WI38 (cell line): ENCODE data around the gene GPR55.

ENCODE experiments used
- H3K4me3 ChIP-seq: 2 replicates; pipeline ENCODE4 v1.5.1; 2011; ENCODE audit warnings: low read depth, mild to moderate bottlenecking, control low read depth, low read length
- TF ChIP-seq, protein P1 (sequence below): IDR thresholded peaks from 2 replicates; pipeline ENCODE4 v1.5.1; 2012; ENCODE audit warnings: low read depth, mild to moderate bottlenecking, control low read depth, low read length

Gene GPR55

DNA sequence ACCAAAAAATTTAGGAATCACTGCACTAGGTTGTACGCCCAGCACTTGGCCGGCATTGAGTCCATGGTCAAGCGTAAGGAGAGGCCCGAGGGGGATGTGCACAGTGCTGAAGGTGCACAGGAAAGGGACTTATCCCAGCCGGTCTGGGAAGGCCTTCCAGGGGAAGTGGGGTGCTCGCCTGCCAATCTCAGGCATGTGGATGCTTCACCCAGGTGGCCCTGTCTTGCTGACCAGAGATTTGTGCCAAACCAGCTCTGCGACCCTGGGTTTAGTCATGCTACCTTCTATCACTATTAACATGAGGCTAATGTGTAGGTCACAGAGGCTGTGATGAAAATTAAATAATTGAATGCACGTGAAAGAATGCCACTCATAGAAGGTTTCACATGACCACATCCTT is 62.0 kb downstream of the GPR55 start:
- H3K4me3 ChIP-seq: no peak overlapping the region
- TF ChIP-seq, protein P1, sequence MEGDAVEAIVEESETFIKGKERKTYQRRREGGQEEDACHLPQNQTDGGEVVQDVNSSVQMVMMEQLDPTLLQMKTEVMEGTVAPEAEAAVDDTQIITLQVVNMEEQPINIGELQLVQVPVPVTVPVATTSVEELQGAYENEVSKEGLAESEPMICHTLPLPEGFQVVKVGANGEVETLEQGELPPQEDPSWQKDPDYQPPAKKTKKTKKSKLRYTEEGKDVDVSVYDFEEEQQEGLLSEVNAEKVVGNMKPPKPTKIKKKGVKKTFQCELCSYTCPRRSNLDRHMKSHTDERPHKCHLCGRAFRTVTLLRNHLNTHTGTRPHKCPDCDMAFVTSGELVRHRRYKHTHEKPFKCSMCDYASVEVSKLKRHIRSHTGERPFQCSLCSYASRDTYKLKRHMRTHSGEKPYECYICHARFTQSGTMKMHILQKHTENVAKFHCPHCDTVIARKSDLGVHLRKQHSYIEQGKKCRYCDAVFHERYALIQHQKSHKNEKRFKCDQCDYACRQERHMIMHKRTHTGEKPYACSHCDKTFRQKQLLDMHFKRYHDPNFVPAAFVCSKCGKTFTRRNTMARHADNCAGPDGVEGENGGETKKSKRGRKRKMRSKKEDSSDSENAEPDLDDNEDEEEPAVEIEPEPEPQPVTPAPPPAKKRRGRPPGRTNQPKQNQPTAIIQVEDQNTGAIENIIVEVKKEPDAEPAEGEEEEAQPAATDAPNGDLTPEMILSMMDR: no peak

DNA sequence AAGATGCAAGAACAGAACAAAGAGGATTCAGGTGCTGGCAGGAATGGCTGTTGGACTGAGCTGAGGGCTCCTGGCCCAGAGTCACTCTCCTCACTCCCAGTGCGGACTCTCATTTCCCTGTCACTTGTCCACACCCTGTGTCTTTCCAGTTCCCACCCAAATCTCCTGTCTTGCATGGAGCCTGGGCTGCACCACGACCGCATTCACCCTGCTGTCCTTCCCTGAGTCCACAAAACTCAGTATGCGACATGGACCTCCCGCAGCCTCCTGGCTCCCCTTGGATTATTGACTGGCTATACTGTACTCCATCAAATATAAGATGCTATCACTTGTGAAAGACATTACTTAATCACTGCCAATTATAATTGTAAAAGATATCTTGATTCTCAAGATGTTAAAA is 62.8 kb downstream of the GPR55 start:
- H3K4me3 ChIP-seq: no peak overlapping the region
- TF ChIP-seq, protein P1: no peak

DNA sequence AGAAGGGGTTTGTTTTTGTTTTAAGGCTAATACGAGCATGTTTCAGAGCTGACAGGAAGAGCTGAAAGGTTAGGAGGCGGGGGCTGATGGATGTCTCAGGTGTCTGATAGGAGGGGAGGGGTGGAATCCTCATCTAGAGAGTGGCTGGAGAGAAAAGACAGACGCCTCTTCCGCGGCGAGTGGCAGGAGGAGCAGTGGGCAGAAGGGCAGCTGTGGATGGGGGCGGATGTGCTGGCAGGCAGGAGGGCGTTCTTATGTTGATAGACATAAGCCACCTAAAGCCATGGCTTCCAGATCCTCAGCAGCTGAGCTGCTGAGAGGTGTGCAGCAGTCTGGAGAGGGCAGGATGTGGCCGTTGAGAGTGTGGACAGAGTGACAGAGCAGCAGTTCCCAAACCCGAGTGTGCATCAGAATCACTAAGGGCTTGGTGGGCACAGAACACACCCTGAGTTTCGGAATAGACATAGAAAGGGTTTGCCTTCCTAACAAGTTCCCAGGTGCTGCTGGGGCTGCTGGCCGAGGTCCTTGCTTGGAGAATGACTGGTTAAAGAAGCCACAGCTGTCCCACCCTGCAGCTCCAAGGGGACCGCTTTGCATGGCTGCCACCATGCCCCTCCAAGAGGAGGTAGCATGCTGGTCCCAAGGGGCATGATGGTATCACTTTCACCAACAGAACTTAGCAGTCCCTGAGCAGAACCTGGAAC is 63.3 kb downstream of the GPR55 start:
- H3K4me3 ChIP-seq: no peak overlapping the region
- TF ChIP-seq, protein P1: no peak
